NCI-H1436 treated with DMSO at 0.1 percent for 48 hours (cell line): ENCODE measurements around the gene FCRL6.

Experiments used
- DNase-seq: peaks from one replicate; lab custom pipeline; 2025; lab: John Stamatoyannopoulos, UW

Gene FCRL6

GRCh38 chr1:159802111-159802510 is at the start of gene FCRL6:
TSS of gene FCRL6 (plus strand) at chr1:159802360. CDS start at chr1:159802425, 65 bp downstream.
- DNase-seq = no peak

GRCh38 chr1:159753386-159753785 is 48.8 kb upstream of the FCRL6 start:
- DNase-seq = no peak

- DNase-seq = no peak
Observed at GRCh38 chr1:159755451-159756007, 46.6 kb upstream of the FCRL6 start.

GRCh38 chr1:159756397-159756796 is 45.8 kb upstream of the FCRL6 start:
- DNase-seq = no peak

GRCh38 chr1:159763686-159764085 is 38.5 kb upstream of the FCRL6 start:
- DNase-seq = no peak

GRCh38 chr1:159765806-159766205 is 36.4 kb upstream of the FCRL6 start:
- DNase-seq = no peak

GRCh38 chr1:159771127-159771895 is 30.8 kb upstream of the FCRL6 start:
- no peak for DNase-seq

- DNase-seq = no peak
Observed at GRCh38 chr1:159774465-159774864, 27.7 kb upstream of the FCRL6 start.

GRCh38 chr1:159775716-159776115 is 26.4 kb upstream of the FCRL6 start:
- no peak for DNase-seq

GRCh38 chr1:159778266-159778665 is 23.9 kb upstream of the FCRL6 start:
- no peak for DNase-seq

GRCh38 chr1:159779403-159779851 is 22.7 kb upstream of the FCRL6 start:
- DNase-seq = no peak

GRCh38 chr1:159780583-159781582 is 21.3 kb upstream of the FCRL6 start, which contains the start of gene DUSP23:
TSS of gene DUSP23 (plus strand) at chr1:159780962. CDS start at chr1:159781101, 139 bp downstream.
- DNase-seq = peak; percentile 94

- no peak for DNase-seq
Observed at GRCh38 chr1:159781992-159782391, 20.2 kb upstream of the FCRL6 start.

- DNase-seq = no peak
Observed at GRCh38 chr1:159783724-159784123, 18.4 kb upstream of the FCRL6 start.

- no peak for DNase-seq
Observed at GRCh38 chr1:159786465-159786864, 15.7 kb upstream of the FCRL6 start.

- no peak for DNase-seq
Observed at GRCh38 chr1:159786966-159787365, 15.2 kb upstream of the FCRL6 start.

- DNase-seq = no peak
Observed at GRCh38 chr1:159790237-159790917, 11.8 kb upstream of the FCRL6 start.

- DNase-seq = no peak
Observed at GRCh38 chr1:159791031-159791430, 11.1 kb upstream of the FCRL6 start.

GRCh38 chr1:159791461-159791860 is 10.7 kb upstream of the FCRL6 start:
- no peak for DNase-seq

GRCh38 chr1:159795534-159795933 is 6.6 kb upstream of the FCRL6 start:
- no peak for DNase-seq

GRCh38 chr1:159798893-159799292 is 3.3 kb upstream of the FCRL6 start:
- DNase-seq = peak; percentile 76
